K562 (cell line): Measurements from ENCODE around the gene NOTO. TPM values are rescaled to one million over a fixed set of nuclear protein-coding genes. Genes with fewer than 3 reads are reported as not detected.

Source experiments
- ATAC-seq: fragments of 200-7000 bp; cut with Tn5 transposase; 3 replicates; pipeline ENCODE4 v1.9.1; 2020; ENCODE audit warnings: moderate library complexity
- BruUV-seq: library from RNA; stranded (reverse); fragments of 400-500 nt; replicated peaks from 2 replicates; lab custom pipeline; 2021; lab: Mats Ljungman, UMichigan
- CTCF ChIA-PET: fragments of 300-600 bp; formaldehyde crosslinking; extraction: SDS; loops from one replicate; lab custom pipeline; 2021; ENCODE audit warnings: low intra/inter-chr PET ratio; lab: Yijun Ruan, JAX
- POLR2A ChIA-PET: fragments of 300-600, 350-650 bp; sonication (Branson Sonifier 250); formaldehyde crosslinking; extraction: SDS; loops from one replicate; lab custom pipeline; 2021; ENCODE audit warnings: antibody characterized with exemption, inconsistent platforms; lab: Yijun Ruan, JAX
- DNase-seq, 4 experiments: peaks; one replicate each; pipeline versions ENCODE4 v3.0.0 to v3.0.0-alpha.2; 2011 to 2018; ENCODE audit warnings: low spot score in 3 of 4, mixed read lengths in 3 of 4; ENCODE audit errors: extremely low read depth in 1 of 4
- FAIRE-seq: peaks from 2 replicates; lab custom pipeline; 2011; peaks lifted over from hg19 to GRCh38; lab: Jason Lieb, UNC
- H2AFZ ChIP-seq: 2 replicates; pipeline ENCODE4 v1.6.0; 2011; ENCODE audit warnings: low read depth, low read length, control low read depth, inconsistent platforms
- H3K27ac ChIP-seq: fragments of 200-600 bp; 3 replicates; pipeline ENCODE4 v1.8.0; 2011; ENCODE audit warnings: low read depth, mild to moderate bottlenecking, control low read depth, inconsistent platforms, low read length, moderate library complexity, mixed read lengths; ENCODE audit errors: extremely low read depth
- H3K27me3 ChIP-seq, 2 experiments: fragments of 300-600 bp in 1 of 2; 2 replicates in 1 of 2; 3 replicates in 1 of 2; pipeline versions ENCODE4 v1.6.0 to v1.8.0; 2011; ENCODE audit warnings: inconsistent platforms in 2 of 2, low read length in 2 of 2, mild to moderate bottlenecking in 1 of 2, mixed read lengths in 1 of 2, moderate library complexity in 1 of 2; ENCODE audit not compliant: control insufficient read depth in 2 of 2, insufficient read depth in 2 of 2
- H3K36me3 ChIP-seq: fragments of 300-600 bp; 3 replicates; pipeline ENCODE4 v1.8.0; 2011; ENCODE audit warnings: mild to moderate bottlenecking, low read length, inconsistent platforms; ENCODE audit not compliant: control insufficient read depth, insufficient read depth
- H3K4me1 ChIP-seq, 2 experiments: fragments of 200-600 bp in 1 of 2; replicated peaks in 1 of 2; 2 replicates in 1 of 2; 3 replicates in 1 of 2; pipeline versions ENCODE4 v1.5.1 to v1.8.0; 2011; ENCODE audit warnings: inconsistent platforms in 2 of 2, low read length in 2 of 2, mild to moderate bottlenecking in 1 of 2, mixed read lengths in 1 of 2, moderate library complexity in 1 of 2; ENCODE audit not compliant: control insufficient read depth in 2 of 2, insufficient read depth in 2 of 2
- H3K4me2 ChIP-seq: 2 replicates; pipeline ENCODE4 v1.6.1; 2011; ENCODE audit warnings: low read length, control low read depth, inconsistent platforms, mixed read lengths; ENCODE audit not compliant: insufficient read depth
- H3K4me3 ChIP-seq: fragments of 200-600 bp; sonication (generic), shearing (Covaris generic); 2 replicates; pipeline ENCODE4 v1.5.1; 2016; ENCODE audit warnings: control low read depth, inconsistent platforms
- H3K79me2 ChIP-seq: fragments of 200-600 bp; 3 replicates; pipeline ENCODE4 v1.8.0; 2011; ENCODE audit warnings: low read length, inconsistent platforms; ENCODE audit not compliant: control insufficient read depth, insufficient read depth
- H3K9ac ChIP-seq, 2 experiments: 2 replicates each; pipeline versions ENCODE4 v1.6.0 to v1.6.1; 2011; ENCODE audit warnings: low read depth in 2 of 2, low read length in 2 of 2, control low read depth in 1 of 2, inconsistent platforms in 1 of 2, mild to moderate bottlenecking in 1 of 2, mixed read lengths in 1 of 2; ENCODE audit not compliant: insufficient read depth in 1 of 2
- H3K9me1 ChIP-seq: one replicate; pipeline ENCODE4 v1.6.0; 2011; ENCODE audit warnings: inconsistent platforms, mild to moderate bottlenecking, low read length, moderate library complexity; ENCODE audit not compliant: control insufficient read depth, insufficient read depth
- H3K9me3 ChIP-seq: replicated peaks from 2 replicates; pipeline ENCODE4 v1.5.1; 2011; ENCODE audit warnings: low read depth, low read length, inconsistent platforms; ENCODE audit not compliant: control insufficient read depth, insufficient read depth
- H4K20me1 ChIP-seq: replicated peaks from 2 replicates; pipeline ENCODE4 v1.6.1; 2011; ENCODE audit warnings: low read length, inconsistent platforms, mixed read lengths; ENCODE audit not compliant: control insufficient read depth, insufficient read depth
- BRF1 ChIP-seq: IDR thresholded peaks from 3 replicates; pipeline ENCODE4 v1.6.1; 2011; ENCODE audit warnings: borderline replicate concordance, mild to moderate bottlenecking; ENCODE audit not compliant: insufficient read length; ENCODE audit errors: extremely low read depth
- CTBP1 ChIP-seq: fragments of 450-650 bp; IDR thresholded peaks from 2 replicates; pipeline ENCODE4 v1.6.1; 2016; ENCODE audit warnings: borderline replicate concordance
- FOXA1 ChIP-seq: fragments of 450-650 bp; IDR thresholded peaks from 2 replicates; pipeline ENCODE4 v1.6.1; 2016; ENCODE audit warnings: mild to moderate bottlenecking, borderline replicate concordance
- ID3 ChIP-seq, 2 experiments: fragments of 250-450 bp in 1 of 2; fragments of 450-650 bp in 1 of 2; sonication (Bioruptor Pico) in 1 of 2; IDR thresholded peaks; 2 replicates each; pipeline versions ENCODE4 v1.6.1 to v1.8.0; 2016 to 2021; ENCODE audit warnings: mild to moderate bottlenecking in 2 of 2, moderate library complexity in 2 of 2, missing compliant biosample characterization in 1 of 2, missing genetic modification characterization in 1 of 2
- IRF2 ChIP-seq: sonication (generic); formaldehyde crosslinking; IDR thresholded peaks from 2 replicates; pipeline ENCODE4 v1.8.1; 2022; ENCODE audit warnings: mild to moderate bottlenecking, missing genetic modification reagents
- NR2C1 ChIP-seq, 2 experiments: fragments of 450-650 bp; IDR thresholded peaks; 2 replicates each; pipeline ENCODE4 v1.6.1; 2017; ENCODE audit warnings: mild to moderate bottlenecking in 2 of 2, antibody characterized with exemption in 1 of 2, inconsistent platforms in 1 of 2, missing compliant biosample characterization in 1 of 2, missing genetic modification characterization in 1 of 2
- RBFOX2 ChIP-seq: fragments of 200-400 bp; formaldehyde crosslinking; IDR thresholded peaks from 2 replicates; pipeline ENCODE4 v1.6.1; 2017; ENCODE audit warnings: low read depth, mild to moderate bottlenecking, low read length, moderate library complexity
- TFAM ChIP-seq: fragments of 250-450 bp; sonication (Bioruptor Pico); conservative IDR thresholded peaks from 2 replicates; pipeline ENCODE4 v1.5.0; 2021; ENCODE audit warnings: mild to moderate bottlenecking, moderate library complexity
- YY1 ChIP-seq, 3 experiments: IDR thresholded peaks; 2 replicates each; pipeline ENCODE4 v1.6.1; 2011; ENCODE audit warnings: low read length in 2 of 3, mild to moderate bottlenecking in 2 of 3, moderate library complexity in 2 of 3, borderline replicate concordance in 1 of 3, control low read depth in 1 of 3, low read depth in 1 of 3; ENCODE audit not compliant: insufficient read depth in 3 of 3, insufficient replicate concordance in 2 of 3, control insufficient read depth in 1 of 3, insufficient read length in 1 of 3; ENCODE audit errors: extremely low read depth in 1 of 3
- ZFPM2 ChIP-seq: fragments of 250-450 bp; sonication (Bioruptor Pico); IDR thresholded peaks from 2 replicates; pipeline ENCODE4 v1.5.1; 2022; ENCODE audit warnings: mild to moderate bottlenecking
- ZNF696 ChIP-seq: fragments of 250-450 bp; sonication (Bioruptor Pico); conservative IDR thresholded peaks from 2 replicates; pipeline ENCODE4 v1.4.0; 2020; ENCODE audit warnings: mild to moderate bottlenecking, moderate library complexity
- WGBS: fragments of 100-300 bp; shearing (Covaris generic); methylation state at CpG from one replicate; pipeline ENCODE4 v1.1.6; 2016; ENCODE audit warnings: low coverage, mixed read lengths; ENCODE audit not compliant: insufficient coverage; ENCODE audit errors: missing lambda C conversion rate; 5-methylcytosine and 5-hydroxymethylcytosine counted together
- in situ Hi-C: fragments of 300-500 bp; cut with MboI; formaldehyde crosslinking; loops from 4 replicates; pipeline ENCODE4 v1.15.0; 2018; ENCODE audit warnings: inconsistent platforms, mixed read lengths
- intact Hi-C: fragments of 100-400 bp; cut with micrococcal nuclease; formaldehyde crosslinking; loops from 2 replicates; pipeline ENCODE4 v1.14.2; 2022
- polyA plus RNA-seq, 8 experiments: library from polyadenylated mRNA; depleted of rRNA in 4 of 8; stranded (reverse) in 5 of 8; unstranded in 3 of 8; fragments of >200 nt; fragmentation: Nextera tagmentation in 2 of 8; fragmentation: Illumina TruSeq in 1 of 8; extraction: Ambion mirVana in 2 of 8; extraction: Trizol in 1 of 8; gene quantifications; 2 replicates each; pipeline versions ENCODE4 v1.2.1 to v1.2.3, GENCODE V29; 2011 to 2014; ENCODE audit warnings: inconsistent platforms in 1 of 8, missing spikeins in 1 of 8
- total RNA-seq, 7 experiments: library from RNA; depleted of rRNA in 6 of 7; stranded (reverse); fragments of >200 nt in 6 of 7; fragmentation: Illumina TruSeq in 2 of 7; extraction: Trizol in 2 of 7; gene quantifications; 2 replicates each; pipeline versions ENCODE4 v1.2.1 to v1.2.3, GENCODE V29; 2011 to 2021; ENCODE audit warnings: low replicate concordance in 1 of 7
- TF ChIP-seq, protein P1 (sequence below), 3 experiments: IDR thresholded peaks in 2 of 3; conservative IDR thresholded peaks in 1 of 3; 2 replicates each; pipeline ENCODE4 v1.5.1; 2011 to 2012; ENCODE audit warnings: low read length in 3 of 3, mild to moderate bottlenecking in 3 of 3, control low read depth in 2 of 3, improper control_type of control experiment in 1 of 3, inconsistent platforms in 1 of 3, low read depth in 1 of 3, mixed read lengths in 1 of 3, moderate library complexity in 1 of 3; ENCODE audit not compliant: insufficient read depth in 2 of 3
- TF ChIP-seq, protein P2 (sequence below): fragments of 450-650 bp; IDR thresholded peaks from 2 replicates; pipeline ENCODE4 v1.7.0; 2016; ENCODE audit warnings: borderline replicate concordance

Gene NOTO
- total and polyA plus RNA-seq, 9 of the 15 experiments (the other 6 are each of a cell fraction or from before 2014, with no cell fraction given), result not detected

- Histone ChIP-seq H3K4me2 (no peak overlapping the region), H3K9me3 (no peaks in the 10 kb centered on the region), H3K9me1 (peaks cover 11% of the 10 kb centered on the region), H3K27ac (no peak overlapping the region), H3K4me1 (peaks cover 9 to 20% of the 10 kb centered on the region in 2 experiments; a peak in 3 of 5 replicates), H3K9ac (no peak overlapping the region), H2AFZ (no peak overlapping the region), H3K27me3 (no peaks in the 10 kb centered on the region), H3K79me2 (peaks cover 88% of the 10 kb centered on the region), H3K36me3 (peaks cover 77% of the 10 kb centered on the region), H4K20me1 (peaks cover 49% of the 10 kb centered on the region), H3K4me3 (no peak overlapping the region)
- no peak for TF ChIP-seq BRF1
- TF ChIP-seq CTBP1, result no peak
- no peak for TF ChIP-seq ID3 (CRISPR knock-in tag; IDR thresholded peaks at IDR 0.05)
- TF ChIP-seq ID3 (tag; IDR thresholded peaks at IDR 0.05), result no peak
- TF ChIP-seq ZFPM2 (CRISPR knock-in tag), result no peak
- TF ChIP-seq FOXA1, result no peak
- TF ChIP-seq, protein P1, sequence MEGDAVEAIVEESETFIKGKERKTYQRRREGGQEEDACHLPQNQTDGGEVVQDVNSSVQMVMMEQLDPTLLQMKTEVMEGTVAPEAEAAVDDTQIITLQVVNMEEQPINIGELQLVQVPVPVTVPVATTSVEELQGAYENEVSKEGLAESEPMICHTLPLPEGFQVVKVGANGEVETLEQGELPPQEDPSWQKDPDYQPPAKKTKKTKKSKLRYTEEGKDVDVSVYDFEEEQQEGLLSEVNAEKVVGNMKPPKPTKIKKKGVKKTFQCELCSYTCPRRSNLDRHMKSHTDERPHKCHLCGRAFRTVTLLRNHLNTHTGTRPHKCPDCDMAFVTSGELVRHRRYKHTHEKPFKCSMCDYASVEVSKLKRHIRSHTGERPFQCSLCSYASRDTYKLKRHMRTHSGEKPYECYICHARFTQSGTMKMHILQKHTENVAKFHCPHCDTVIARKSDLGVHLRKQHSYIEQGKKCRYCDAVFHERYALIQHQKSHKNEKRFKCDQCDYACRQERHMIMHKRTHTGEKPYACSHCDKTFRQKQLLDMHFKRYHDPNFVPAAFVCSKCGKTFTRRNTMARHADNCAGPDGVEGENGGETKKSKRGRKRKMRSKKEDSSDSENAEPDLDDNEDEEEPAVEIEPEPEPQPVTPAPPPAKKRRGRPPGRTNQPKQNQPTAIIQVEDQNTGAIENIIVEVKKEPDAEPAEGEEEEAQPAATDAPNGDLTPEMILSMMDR (IDR thresholded peaks at IDR 0.05 in 2 of 3, conservative IDR thresholded peaks at IDR 0.05 in 1 of 3; ENCODE audit: insufficient read depth in 2 of 3, low read depth in 1 of 3, low read length in 3 of 3), result no peak
- TF ChIP-seq YY1 (IDR thresholded peaks at IDR 0.05; ENCODE audit: borderline replicate concordance in 1 of 3, control insufficient read depth in 1 of 3, extremely low read depth in 1 of 3, insufficient read depth in 3 of 3, insufficient read length in 1 of 3, insufficient replicate concordance in 2 of 3, low read depth in 1 of 3, low read length in 2 of 3), result no peak
- no peak for TF ChIP-seq TFAM (CRISPR knock-in tag)
- TF ChIP-seq NR2C1 (IDR thresholded peaks at IDR 0.05), result no peak
- no peak for TF ChIP-seq NR2C1 (tag; IDR thresholded peaks at IDR 0.05)
- TF ChIP-seq IRF2 (CRISPR knock-in tag), result no peak
- TF ChIP-seq ZNF696 (CRISPR knock-in tag), result no peak
- no peak for TF ChIP-seq RBFOX2
- TF ChIP-seq, protein P2, sequence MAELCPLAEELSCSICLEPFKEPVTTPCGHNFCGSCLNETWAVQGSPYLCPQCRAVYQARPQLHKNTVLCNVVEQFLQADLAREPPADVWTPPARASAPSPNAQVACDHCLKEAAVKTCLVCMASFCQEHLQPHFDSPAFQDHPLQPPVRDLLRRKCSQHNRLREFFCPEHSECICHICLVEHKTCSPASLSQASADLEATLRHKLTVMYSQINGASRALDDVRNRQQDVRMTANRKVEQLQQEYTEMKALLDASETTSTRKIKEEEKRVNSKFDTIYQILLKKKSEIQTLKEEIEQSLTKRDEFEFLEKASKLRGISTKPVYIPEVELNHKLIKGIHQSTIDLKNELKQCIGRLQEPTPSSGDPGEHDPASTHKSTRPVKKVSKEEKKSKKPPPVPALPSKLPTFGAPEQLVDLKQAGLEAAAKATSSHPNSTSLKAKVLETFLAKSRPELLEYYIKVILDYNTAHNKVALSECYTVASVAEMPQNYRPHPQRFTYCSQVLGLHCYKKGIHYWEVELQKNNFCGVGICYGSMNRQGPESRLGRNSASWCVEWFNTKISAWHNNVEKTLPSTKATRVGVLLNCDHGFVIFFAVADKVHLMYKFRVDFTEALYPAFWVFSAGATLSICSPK, result no peak
- CTCF ChIA-PET, result no interaction called here
- WGBS, result 74% methylated on average over 3 of the region's 3 CpGs
- ATAC-seq (no peak), DNase-seq (no peak), FAIRE-seq (no peak)
- intact Hi-C loops (no loop called here), in situ Hi-C loops (no loop called here)
- BruUV-seq, result no TSS peak
- POLR2A ChIA-PET, result interaction anchor here (0.7 to 3.6 kb wide), 6 partner anchors 9 to 308 kb away, joined by 3 to 14 read pairs (median 4); no protein-coding TSS in a partner anchor
Measured at GRCh38 chr2:73238149-73238548, 35.8 kb downstream of the NOTO start.
